GM23338 (cell line): ENCODE results near the gene SPON2.

Source experiments
- CTCF ChIP-seq, 2 experiments: fragments of 200-600 bp in 1 of 2; sonication (generic) in 1 of 2; conservative IDR thresholded peaks; 2 replicates each; pipeline versions ENCODE4 v1.5.1 to v1.6.1; 2016 to 2017; ENCODE audit warnings: antibody characterized with exemption in 2 of 2, low read depth in 2 of 2, mild to moderate bottlenecking in 2 of 2, moderate library complexity in 1 of 2
- EZH2 ChIP-seq: fragments of 200-600 bp; sonication (generic); IDR thresholded peaks from one replicate; pipeline ENCODE4 v1.8.0; 2017; ENCODE audit warnings: antibody characterized with exemption, mild to moderate bottlenecking, low read depth; ENCODE audit not compliant: unreplicated experiment
- EZH2phosphoT487 ChIP-seq: fragments of 200-600 bp; sonication (generic); IDR thresholded peaks from one replicate; pipeline ENCODE4 v1.8.1; 2018; ENCODE audit warnings: antibody characterized with exemption; ENCODE audit not compliant: unreplicated experiment
- POLR2AphosphoS5 ChIP-seq: IDR thresholded peaks from 2 replicates; pipeline ENCODE4 v1.6.1; 2016; ENCODE audit warnings: antibody characterized with exemption, low read depth

- no peak for TF ChIP-seq EZH2phosphoT487
- TF ChIP-seq EZH2 = no peak
- TF ChIP-seq POLR2AphosphoS5 = no peak
- no peak for TF ChIP-seq CTCF (conservative IDR thresholded peaks at IDR 0.05; ENCODE audit: low read depth in 2 of 2)
These were observed 27.4 kb upstream of the SPON2 start for GRCh38 chr4:1199556-1200331.
